Measurements from ENCODE around the gene SRC. TPM values are rescaled to one million over a fixed set of nuclear protein-coding genes. Genes with fewer than 3 reads are reported as not detected.
A peak's percentile ranks its signal among the peaks of the same experiment; 100 is the strongest.

The SRC gene
- total RNA-seq, 1 experiment from 2014 or later, result 42.3 TPM

DNA sequence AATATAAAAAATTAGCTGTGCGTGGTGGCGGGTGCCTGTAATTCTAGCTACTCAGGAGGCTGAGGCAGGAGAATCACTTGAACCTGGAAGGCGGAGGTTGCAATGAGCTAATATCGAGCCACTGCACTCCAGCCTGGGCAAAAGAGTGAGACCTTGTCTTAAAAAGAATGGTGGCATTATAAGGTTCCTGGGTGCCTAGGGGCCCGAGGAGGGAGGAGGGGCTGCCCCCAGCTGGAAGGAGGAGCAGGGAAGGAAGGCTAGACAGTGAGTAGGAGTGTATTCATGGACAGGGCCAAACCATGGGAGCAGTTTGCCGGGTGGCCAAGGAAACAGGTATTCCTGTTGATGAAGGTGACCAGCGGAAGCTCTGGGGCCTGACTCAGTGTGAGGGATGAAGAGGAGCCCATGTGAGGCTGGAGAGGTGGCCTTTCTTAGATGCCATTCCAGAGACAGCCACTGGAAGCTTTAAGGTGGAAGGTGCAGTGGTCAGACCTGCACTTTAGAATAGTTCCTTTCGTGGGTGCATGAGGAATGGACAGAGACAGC, 32.3 kb upstream of the SRC start:
- no peaks in the 10 kb centered on the region for H4K20me1 ChIP-seq (ENCODE audit: insufficient read depth)

More for the DNA sequence above, 32.3 kb upstream of the SRC start:
- Histone ChIP-seq H3K9me3 (ENCODE audit: control insufficient read depth in 1 of 2, insufficient read depth in 1 of 2, low read depth in 1 of 2, low read length in 2 of 2) (no peaks in the 10 kb centered on the region), H3K4me1 (ENCODE audit: control insufficient read depth in 1 of 2, insufficient read depth in 2 of 2, low read length in 2 of 2) (no peaks in the 10 kb centered on the region; a peak in 1 of 4 replicates), H3K4me2 (ENCODE audit: low read length) (no peak overlapping the region), H3K27ac (ENCODE audit: low read depth, low read length) (no peak overlapping the region), H3K79me2 (ENCODE audit: insufficient read depth, low read length) (peaks cover 44% of the 10 kb centered on the region), H3K9ac (ENCODE audit: low read length) (no peak overlapping the region), H3K36me3 (ENCODE audit: control insufficient read depth in 1 of 2, insufficient read depth in 2 of 2, low read length in 2 of 2) (peaks cover under 1 to 14% of the 10 kb centered on the region in 2 experiments), H3K9me2 (ENCODE audit: insufficient read depth) (no peaks in the 10 kb centered on the region), H2AFZ (ENCODE audit: low read depth, low read length, poor library complexity, severe bottlenecking) (no peak overlapping the region), H3K4me3 (replicated peaks in 1 of 2; ENCODE audit: low read depth in 1 of 2, low read length in 2 of 2) (no peak overlapping the region), H3K27me3 (ENCODE audit: insufficient read depth, low read length) (no peaks in the 10 kb centered on the region)
- ATAC-seq, result peak; percentile 47; the same call in 1 of the 2 replicates
- no TSS peak for BruUV-seq (replicated peaks)
- ChIA-PET RAD21 (ENCODE audit: low non-redundant PET in 1 of 2, low total read pairs in 2 of 2, uncharacterized antibody in 2 of 2, unreplicated experiment in 2 of 2) (no interaction called here), POLR2A (no interaction called here), CTCF (no interaction called here)
- intact Hi-C loops (cut with micrococcal nuclease), result no loop called here
- no peak for TF ChIP-seq ZFX (IDR thresholded peaks at IDR 0.05)
- TF ChIP-seq, protein P1, sequence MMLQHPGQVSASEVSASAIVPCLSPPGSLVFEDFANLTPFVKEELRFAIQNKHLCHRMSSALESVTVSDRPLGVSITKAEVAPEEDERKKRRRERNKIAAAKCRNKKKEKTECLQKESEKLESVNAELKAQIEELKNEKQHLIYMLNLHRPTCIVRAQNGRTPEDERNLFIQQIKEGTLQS (IDR thresholded peaks at IDR 0.05), result no peak
- TF ChIP-seq POLR2AphosphoS5 (IDR thresholded peaks at IDR 0.05; ENCODE audit: low read depth, low read length), result no peak
- no peak for TF ChIP-seq ZNF274 (IDR thresholded peaks at IDR 0.05; ENCODE audit: low read depth, low read length)
- TF ChIP-seq POLR2A (IDR thresholded peaks at IDR 0.05; ENCODE audit: borderline replicate concordance, extremely low read depth, insufficient read depth, insufficient read length), result no peak
- TF ChIP-seq FOSL1 (IDR thresholded peaks at IDR 0.05; ENCODE audit: low read depth), result no peak
- no peak for TF ChIP-seq YY1 (IDR thresholded peaks at IDR 0.05; ENCODE audit: extremely low read depth, insufficient replicate concordance, low read depth, low read length)
- TF ChIP-seq SIN3A (IDR thresholded peaks at IDR 0.05; ENCODE audit: low read depth), result no peak
- TF ChIP-seq, protein P2, sequence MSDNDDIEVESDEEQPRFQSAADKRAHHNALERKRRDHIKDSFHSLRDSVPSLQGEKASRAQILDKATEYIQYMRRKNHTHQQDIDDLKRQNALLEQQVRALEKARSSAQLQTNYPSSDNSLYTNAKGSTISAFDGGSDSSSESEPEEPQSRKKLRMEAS (IDR thresholded peaks at IDR 0.05), result no peak
- no peak for TF ChIP-seq EZH2phosphoT487 (IDR thresholded peaks at IDR 0.05; ENCODE audit: borderline replicate concordance)
- TF ChIP-seq, protein P3, sequence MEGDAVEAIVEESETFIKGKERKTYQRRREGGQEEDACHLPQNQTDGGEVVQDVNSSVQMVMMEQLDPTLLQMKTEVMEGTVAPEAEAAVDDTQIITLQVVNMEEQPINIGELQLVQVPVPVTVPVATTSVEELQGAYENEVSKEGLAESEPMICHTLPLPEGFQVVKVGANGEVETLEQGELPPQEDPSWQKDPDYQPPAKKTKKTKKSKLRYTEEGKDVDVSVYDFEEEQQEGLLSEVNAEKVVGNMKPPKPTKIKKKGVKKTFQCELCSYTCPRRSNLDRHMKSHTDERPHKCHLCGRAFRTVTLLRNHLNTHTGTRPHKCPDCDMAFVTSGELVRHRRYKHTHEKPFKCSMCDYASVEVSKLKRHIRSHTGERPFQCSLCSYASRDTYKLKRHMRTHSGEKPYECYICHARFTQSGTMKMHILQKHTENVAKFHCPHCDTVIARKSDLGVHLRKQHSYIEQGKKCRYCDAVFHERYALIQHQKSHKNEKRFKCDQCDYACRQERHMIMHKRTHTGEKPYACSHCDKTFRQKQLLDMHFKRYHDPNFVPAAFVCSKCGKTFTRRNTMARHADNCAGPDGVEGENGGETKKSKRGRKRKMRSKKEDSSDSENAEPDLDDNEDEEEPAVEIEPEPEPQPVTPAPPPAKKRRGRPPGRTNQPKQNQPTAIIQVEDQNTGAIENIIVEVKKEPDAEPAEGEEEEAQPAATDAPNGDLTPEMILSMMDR (IDR thresholded peaks at IDR 0.05 in 2 of 3, conservative IDR thresholded peaks at IDR 0.05 in 1 of 3; ENCODE audit: borderline replicate concordance in 1 of 3, insufficient read depth in 1 of 3, low read depth in 2 of 3, low read length in 2 of 3), result no peak
- no peak for TF ChIP-seq SP1 (IDR thresholded peaks at IDR 0.05; ENCODE audit: low read depth)
- TF ChIP-seq TCF7L2 (IDR thresholded peaks at IDR 0.05; ENCODE audit: borderline replicate concordance, extremely low read depth, insufficient read depth, insufficient read length), result no peak
- no peak for TF ChIP-seq JUND (IDR thresholded peaks at IDR 0.05)
- no peak for TF ChIP-seq RAD21 (IDR thresholded peaks at IDR 0.05; ENCODE audit: low read depth)
- TF ChIP-seq ELF1 (IDR thresholded peaks at IDR 0.05; ENCODE audit: borderline replicate concordance, low read depth), result no peak
- no peak for DNase-seq (ENCODE audit: low read depth, low spot score)

Measured in HCT116 (cell line).